B cell (primary cell): ENCODE measurements around the gene CDC37L1. TPM values are rescaled to one million over a fixed set of nuclear protein-coding genes. Genes with fewer than 3 reads are reported as not detected.
"Not testable (repeated sequence)": the region's sequence is repeated elsewhere in the genome, so short reads cannot be mapped to it uniquely, and the experiment has no call there.

Experiments used
- ATAC-seq: fragments of 200-7000 bp; cut with Tn5 transposase; one replicate; pipeline ENCODE4 v1.10.0; 2021; ENCODE audit warnings: low read depth, mild to moderate bottlenecking, moderate number of reproducible peaks, moderate library complexity
- CTCF ChIA-PET: fragments of 350-600 bp; sonication (Branson Sonifier 250); formaldehyde crosslinking; loops from one replicate; lab custom pipeline; 2021; ENCODE audit warnings: antibody characterized with exemption, inconsistent platforms; lab: Charles Lee
- POLR2A ChIA-PET: fragments of 350-600 bp; sonication (Branson Sonifier 250); formaldehyde crosslinking; loops from one replicate; lab custom pipeline; 2021; ENCODE audit warnings: antibody characterized with exemption; lab: Charles Lee
- DNase-seq: peaks from one replicate; pipeline ENCODE4 v3.0.0; 2013
- H2AFZ ChIP-seq: 2 replicates; pipeline ENCODE4 v1.6.1; 2012; ENCODE audit warnings: mild to moderate bottlenecking, low read depth, low read length; ENCODE audit not compliant: insufficient read depth, poor library complexity, severe bottlenecking
- H3K27ac ChIP-seq, 2 donors: 1 replicate in 1 of 2; 2 replicates in 1 of 2; pipeline ENCODE4 v1.5.1; 2012 to 2013; ENCODE audit warnings: low read length in 2 of 2, mild to moderate bottlenecking in 2 of 2, moderate library complexity in 1 of 2
- H3K27me3 ChIP-seq, 4 experiments: fragments of 200-600 bp in 1 of 4; sonication (generic) in 1 of 4; replicated peaks in 1 of 4; 1 replicate in 2 of 4; 2 replicates in 2 of 4; pipeline versions ENCODE4 v1.6.1 to v1.7.0; 2013 to 2016; ENCODE audit warnings: low read length in 3 of 4, mild to moderate bottlenecking in 2 of 4, mixed read lengths in 1 of 4, moderate library complexity in 1 of 4; ENCODE audit not compliant: insufficient read depth in 4 of 4, control insufficient read depth in 3 of 4; ENCODE audit errors: control extremely low read depth in 1 of 4
- H3K36me3 ChIP-seq, 2 experiments: replicated peaks in 1 of 2; 1 replicate in 1 of 2; 2 replicates in 1 of 2; pipeline versions ENCODE4 v1.6.1 to v1.7.1; 2013; ENCODE audit warnings: low read length in 1 of 2; ENCODE audit not compliant: insufficient read depth in 2 of 2, control insufficient read depth in 1 of 2; ENCODE audit errors: control extremely low read depth in 1 of 2, extremely low read depth in 1 of 2
- H3K4me1 ChIP-seq, 2 donors: fragments of 200-600 bp in 1 of 2; sonication (generic) in 1 of 2; 1 replicate in 1 of 2; 2 replicates in 1 of 2; pipeline versions ENCODE4 v1.5.1 to v1.6.1; 2013 to 2017; ENCODE audit warnings: low read length in 2 of 2; ENCODE audit not compliant: control insufficient read depth in 2 of 2, insufficient read depth in 2 of 2
- H3K4me2 ChIP-seq: replicated peaks from 2 replicates; pipeline ENCODE3; 2012; ENCODE audit warnings: mild to moderate bottlenecking, low read depth, low read length; ENCODE audit not compliant: poor library complexity, severe bottlenecking
- H3K4me3 ChIP-seq, 5 experiments: fragments of 200-600 bp in 1 of 5; sonication (generic) in 1 of 5; 1 replicate in 3 of 5; 2 replicates in 2 of 5; pipeline versions ENCODE4 v1.5.1 to v1.7.0; 2011 to 2016; ENCODE audit warnings: low read length in 4 of 5, mild to moderate bottlenecking in 4 of 5, low read depth in 2 of 5, control low read depth in 1 of 5, moderate library complexity in 1 of 5; ENCODE audit not compliant: insufficient read depth in 1 of 5; ENCODE audit errors: control extremely low read depth in 1 of 5, extremely low read depth in 1 of 5
- H3K79me2 ChIP-seq: fragments of 200-600 bp; sonication (generic); one replicate; pipeline ENCODE4 v1.6.0; 2016; ENCODE audit warnings: low read length; ENCODE audit not compliant: control insufficient read depth, insufficient read depth
- H3K9ac ChIP-seq: fragments of 200-600 bp; sonication (generic); 2 replicates; pipeline ENCODE4 v1.6.1; 2017; ENCODE audit warnings: mild to moderate bottlenecking, low read length, moderate library complexity
- H3K9me3 ChIP-seq, 3 donors: one replicate each; pipeline versions ENCODE4 v1.6.1 to v1.7.1; 2013; ENCODE audit warnings: low read length in 2 of 3; ENCODE audit not compliant: control insufficient read depth in 2 of 3, insufficient read depth in 1 of 3; ENCODE audit errors: control extremely low read depth in 1 of 3
- H4K20me1 ChIP-seq: 2 replicates; pipeline ENCODE4 v1.6.0; 2012; ENCODE audit warnings: mild to moderate bottlenecking, low read length; ENCODE audit not compliant: insufficient read depth, control insufficient read depth, poor library complexity, severe bottlenecking
- H3K27ac Mint-ChIP-seq: one replicate; pipeline ENCODE4 v1.8.0; 2021; ENCODE audit warnings: mixed read lengths
- H3K27me3 Mint-ChIP-seq: one replicate; pipeline ENCODE4 v1.8.0; 2021; ENCODE audit warnings: mixed read lengths
- H3K4me1 Mint-ChIP-seq: one replicate; pipeline ENCODE4 v1.8.0; 2021; ENCODE audit warnings: mixed read lengths
- H3K4me3 Mint-ChIP-seq: one replicate; pipeline ENCODE4 v1.8.0; 2021; ENCODE audit warnings: mixed read lengths
- H3K9me3 Mint-ChIP-seq: one replicate; pipeline ENCODE4 v1.8.0; 2022; ENCODE audit warnings: mixed read lengths; ENCODE audit not compliant: insufficient read depth
- EZH2 ChIP-seq: IDR thresholded peaks from 2 replicates; pipeline ENCODE4 v1.6.1; 2012; ENCODE audit warnings: borderline replicate concordance, low read depth, mild to moderate bottlenecking, moderate library complexity, low read length; ENCODE audit not compliant: insufficient read depth, poor library complexity, severe bottlenecking
- WGBS: methylation state at CpG from one replicate; pipeline ENCODE4 v1.1.5; 2013; ENCODE audit warnings: missing lambda C conversion rate; ENCODE audit not compliant: insufficient coverage; 5-methylcytosine and 5-hydroxymethylcytosine counted together
- intact Hi-C: fragments of 100-400 bp; cut with micrococcal nuclease; formaldehyde crosslinking; loops from one replicate; pipeline ENCODE4 v1.10.0; 2022
- polyA plus RNA-seq: library from polyadenylated mRNA; depleted of rRNA; stranded (reverse); fragments of >200 nt; gene quantifications from 2 replicates; pipeline ENCODE4 v1.2.3, GENCODE V29; 2012
- total RNA-seq, 2 donors: library from RNA; stranded (reverse); fragments of 120-200 nt in 1 of 2; gene quantifications; 1 replicate in 1 of 2; 2 replicates in 1 of 2; pipeline versions ENCODE4 v1.2.3 to v1.2.4, GENCODE V29; 2013 to 2022
- TF ChIP-seq, protein P1 (sequence below): fragments of 200-600 bp; IDR thresholded peaks from one replicate; pipeline ENCODE4 v1.8.0; 2022; ENCODE audit warnings: antibody characterized with exemption, mild to moderate bottlenecking

CDC37L1 gene
- total and polyA plus RNA-seq, 2 donors (not counting 1 experiment from before 2014, with no cell fraction given), result 3.0 to 16.0 TPM

GRCh38 chr9:4656621-4657020 lies 22.7 kb upstream of the CDC37L1 start:
- intact Hi-C loops, result no loop called here
- Histone ChIP-seq H3K79me2 (no peaks in the 10 kb centered on the region), H3K4me3 (no peak overlapping the region), H4K20me1 (no peaks in the 10 kb centered on the region), H2AFZ (no peak overlapping the region), H3K27me3 (no peaks in the 10 kb centered on the region), H3K4me1 (peaks cover 2 to 4% of the 10 kb centered on the region in 2 donors), H3K27ac (no peak overlapping the region), H3K9ac (no peak overlapping the region), H3K4me2 (no peak overlapping the region), H3K36me3 (no peaks in the 10 kb centered on the region), H3K9me3 (no peaks in the 10 kb centered on the region)
- no peak for ATAC-seq
- no peaks in the 10 kb centered on the region for H3K9me3 Mint-ChIP-seq
- H3K27me3 Mint-ChIP-seq, result peaks cover 7% of the 10 kb centered on the region
- no peak for TF ChIP-seq EZH2
- TF ChIP-seq, protein P1, sequence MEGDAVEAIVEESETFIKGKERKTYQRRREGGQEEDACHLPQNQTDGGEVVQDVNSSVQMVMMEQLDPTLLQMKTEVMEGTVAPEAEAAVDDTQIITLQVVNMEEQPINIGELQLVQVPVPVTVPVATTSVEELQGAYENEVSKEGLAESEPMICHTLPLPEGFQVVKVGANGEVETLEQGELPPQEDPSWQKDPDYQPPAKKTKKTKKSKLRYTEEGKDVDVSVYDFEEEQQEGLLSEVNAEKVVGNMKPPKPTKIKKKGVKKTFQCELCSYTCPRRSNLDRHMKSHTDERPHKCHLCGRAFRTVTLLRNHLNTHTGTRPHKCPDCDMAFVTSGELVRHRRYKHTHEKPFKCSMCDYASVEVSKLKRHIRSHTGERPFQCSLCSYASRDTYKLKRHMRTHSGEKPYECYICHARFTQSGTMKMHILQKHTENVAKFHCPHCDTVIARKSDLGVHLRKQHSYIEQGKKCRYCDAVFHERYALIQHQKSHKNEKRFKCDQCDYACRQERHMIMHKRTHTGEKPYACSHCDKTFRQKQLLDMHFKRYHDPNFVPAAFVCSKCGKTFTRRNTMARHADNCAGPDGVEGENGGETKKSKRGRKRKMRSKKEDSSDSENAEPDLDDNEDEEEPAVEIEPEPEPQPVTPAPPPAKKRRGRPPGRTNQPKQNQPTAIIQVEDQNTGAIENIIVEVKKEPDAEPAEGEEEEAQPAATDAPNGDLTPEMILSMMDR, result no peak
- H3K4me3 Mint-ChIP-seq, result no peak overlapping the region
- POLR2A ChIA-PET, result interaction anchor here (0.7 kb wide), 1 partner anchor 81 kb away, joined by 3 read pairs; no protein-coding TSS in a partner anchor
- H3K27ac Mint-ChIP-seq, result no peak overlapping the region
- no peak for DNase-seq
- H3K4me1 Mint-ChIP-seq, result no peaks in the 10 kb centered on the region
- WGBS, result no CpG with 5 or more reads among the region's 3 CpGs
- CTCF ChIA-PET, result no interaction called here

DNA sequence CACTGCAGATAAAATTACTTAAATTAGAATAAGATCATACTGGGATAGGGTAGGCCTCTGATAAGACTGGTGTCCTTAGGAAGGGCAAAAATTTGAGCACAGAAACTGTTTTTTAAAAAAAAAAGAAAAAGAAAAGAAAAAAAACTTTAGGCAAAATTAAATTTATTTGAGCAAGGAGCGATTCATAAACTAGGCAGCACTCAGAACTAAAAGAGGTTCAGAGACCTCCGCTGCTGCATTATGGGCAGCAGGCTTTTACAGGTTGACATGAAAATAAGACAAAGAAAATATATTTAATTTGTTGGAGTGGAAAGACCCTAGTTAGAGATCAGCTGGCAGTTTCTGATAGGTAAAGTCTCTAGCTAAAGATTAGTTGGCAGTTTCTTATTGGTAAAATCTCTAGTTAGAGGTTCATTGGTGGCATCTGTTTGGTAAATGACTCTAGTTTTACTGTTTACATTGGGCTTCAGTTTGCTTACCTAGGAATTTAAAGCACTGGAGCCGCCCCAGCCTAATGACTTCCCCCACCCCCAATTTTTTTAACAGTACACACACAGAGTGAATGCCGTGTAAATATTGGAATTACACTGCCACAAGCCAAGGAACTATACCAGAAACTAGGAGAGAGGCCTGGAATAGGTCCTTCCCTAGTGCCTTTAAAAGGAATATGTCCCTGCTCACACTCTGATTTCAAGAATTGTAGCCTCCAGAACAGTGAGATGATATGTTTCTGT lies 21.8 kb upstream of the CDC37L1 start:
- Histone ChIP-seq H3K9ac (no peak overlapping the region), H3K79me2 (no peaks in the 10 kb centered on the region), H4K20me1 (no peaks in the 10 kb centered on the region), H3K9me3 (no peaks in the 10 kb centered on the region), H2AFZ (no peak overlapping the region), H3K27ac (no peak overlapping the region), H3K27me3 (no peaks in the 10 kb centered on the region), H3K36me3 (no peaks in the 10 kb centered on the region), H3K4me1 (peaks cover 6 to 7% of the 10 kb centered on the region in 2 donors), H3K4me2 (no peak overlapping the region), H3K4me3 (no peak overlapping the region)
- no peak for DNase-seq
- TF ChIP-seq, protein P1, result no peak
- no peak for TF ChIP-seq EZH2
- ChIA-PET CTCF (no interaction called here), POLR2A (no interaction called here)
- intact Hi-C loops, result no loop called here
- Mint-ChIP-seq H3K4me1 (peaks cover 7% of the 10 kb centered on the region), H3K9me3 (no peaks in the 10 kb centered on the region), H3K27ac (no peak overlapping the region), H3K27me3 (peaks cover 7% of the 10 kb centered on the region), H3K4me3 (no peak overlapping the region)
- ATAC-seq, result no peak
- WGBS, result no CpG with 5 or more reads among the region's 4 CpGs

- H3K27me3 ChIP-seq, H3K9me3 Mint-ChIP-seq, H4K20me1 ChIP-seq, H3K27ac Mint-ChIP-seq, H3K79me2 ChIP-seq, H3K9me3 ChIP-seq, H3K4me3 ChIP-seq, H3K27ac ChIP-seq, DNase-seq, H2AFZ ChIP-seq, H3K27me3 Mint-ChIP-seq, POLR2A ChIA-PET, ATAC-seq, H3K4me2 ChIP-seq, CTCF ChIA-PET, H3K9ac ChIP-seq, H3K36me3 ChIP-seq: not testable (repeated sequence)
- Mint-ChIP-seq H3K4me1 (peaks cover 37% of the 10 kb centered on the region), H3K4me3 (peak overlapping the region; percentile 49)
- peaks cover 36 to 37% of the 10 kb centered on the region in 2 donors for H3K4me1 ChIP-seq
- WGBS, result no CpG with 5 or more reads among the region's 5 CpGs
- intact Hi-C loops, result loop anchor here (5.0 kb wide), 2 partner anchors 132 to 327 kb away; partner anchors contain the start of genes JAK2 and RCL1
Measured at GRCh38 chr9:4660665-4661064, 18.7 kb upstream of the CDC37L1 start.
